Smooth muscle cell (in vitro differentiated cells): ENCODE data around the gene CHMP5. TPM values are rescaled to one million over a fixed set of nuclear protein-coding genes. Genes with fewer than 3 reads are reported as not detected.
"Not testable (repeated sequence)": the region's sequence is repeated elsewhere in the genome, so short reads cannot be mapped to it uniquely, and the experiment has no call there.

Experiments used
- DNase-seq: peaks from one replicate; lab custom pipeline; 2025; ENCODE audit not compliant: unreplicated experiment; lab: John Stamatoyannopoulos, UW
- H2AFZ ChIP-seq: fragments of 200-600 bp; sonication (generic); 2 replicates; pipeline ENCODE4 v1.6.0; 2016; ENCODE audit warnings: antibody characterized with exemption, low read depth, mild to moderate bottlenecking
- H3F3A ChIP-seq: fragments of 200-600 bp; sonication (generic); 2 replicates; pipeline ENCODE4 v1.6.0; 2017; ENCODE audit warnings: antibody characterized with exemption, low read depth
- H3K27ac ChIP-seq: fragments of 200-600 bp; sonication (generic); 2 replicates; pipeline ENCODE4 v1.5.1; 2016; ENCODE audit warnings: low read depth, mild to moderate bottlenecking
- H3K27me3 ChIP-seq: fragments of 200-600 bp; sonication (generic); 2 replicates; pipeline ENCODE4 v1.6.1; 2016; ENCODE audit warnings: low read depth, mild to moderate bottlenecking
- H3K36me3 ChIP-seq: fragments of 200-600 bp; sonication (generic); 2 replicates; pipeline ENCODE4 v1.5.1; 2016; ENCODE audit warnings: low read depth
- H3K4me1 ChIP-seq: fragments of 200-600 bp; sonication (generic); 2 replicates; pipeline ENCODE4 v1.5.1; 2016; ENCODE audit warnings: low read depth
- H3K4me2 ChIP-seq: fragments of 200-600 bp; sonication (generic); 2 replicates; pipeline ENCODE4 v1.6.0; 2016; ENCODE audit warnings: mild to moderate bottlenecking
- H3K4me3 ChIP-seq: fragments of 200-600 bp; sonication (generic); 2 replicates; pipeline ENCODE4 v1.5.1; 2016; ENCODE audit warnings: mild to moderate bottlenecking
- H3K79me2 ChIP-seq: fragments of 200-600 bp; sonication (generic); 2 replicates; pipeline ENCODE4 v1.6.0; 2016; ENCODE audit warnings: low read depth, mild to moderate bottlenecking
- H3K9ac ChIP-seq: fragments of 200-600 bp; sonication (generic); 2 replicates; pipeline ENCODE4 v1.6.0; 2016; ENCODE audit warnings: low read depth
- H3K9me3 ChIP-seq: fragments of 200-600 bp; sonication (generic); replicated peaks from 2 replicates; pipeline ENCODE4 v1.5.1; 2016; ENCODE audit warnings: low read depth
- H4K20me1 ChIP-seq: fragments of 200-600 bp; sonication (generic); 2 replicates; pipeline ENCODE4 v1.6.0; 2016; ENCODE audit warnings: low read depth
- WGBS: methylation state at CpG from one replicate; pipeline ENCODE4 v1.1.7; 2016; ENCODE audit warnings: low lambda C conversion rate; 5-methylcytosine and 5-hydroxymethylcytosine counted together
- polyA plus RNA-seq: library from polyadenylated mRNA; unstranded; fragments of >200 nt; fragmentation: Nextera tagmentation; extraction: Ambion mirVana; gene quantifications from 2 replicates; pipeline ENCODE4 v1.2.1, GENCODE V29; 2016
- total RNA-seq: library from RNA; depleted of rRNA; stranded (reverse); fragments of >200 nt; gene quantifications from 2 replicates; pipeline ENCODE4 v1.2.3, GENCODE V29; 2014
- TF ChIP-seq, protein P1 (sequence below): fragments of 200-600 bp; sonication (generic); IDR thresholded peaks from 2 replicates; pipeline ENCODE4 v1.5.1; 2017; ENCODE audit warnings: borderline replicate concordance, mild to moderate bottlenecking, antibody characterized with exemption; ENCODE audit not compliant: insufficient read depth, poor library complexity, severe bottlenecking

Gene CHMP5
- total and polyA plus RNA-seq, 2 experiments from 2014 or later: 99.3 to 112 TPM

DNA sequence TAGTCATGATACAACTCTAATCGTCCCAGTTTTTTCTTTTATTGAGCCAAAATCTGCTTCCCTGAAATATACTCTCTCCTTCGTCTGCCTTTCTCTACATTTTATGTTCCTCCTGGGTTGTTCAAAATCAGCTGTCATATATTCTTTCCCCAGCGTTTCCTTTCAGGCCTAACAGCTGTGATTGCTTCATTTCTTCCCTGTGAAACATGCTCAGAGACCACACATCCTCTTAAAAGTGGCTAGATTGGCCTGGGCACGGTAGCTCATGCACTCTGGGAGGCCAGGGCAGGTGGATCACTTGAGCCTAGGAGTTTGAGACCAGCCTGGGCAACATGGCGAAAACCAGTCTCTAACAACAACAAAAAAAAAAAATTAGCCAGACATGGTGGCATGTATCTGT lies 50.5 kb downstream of the CHMP5 start:
- no peak overlapping the region for H3K4me3 ChIP-seq
- H3K79me2 ChIP-seq: no peaks in the 10 kb centered on the region
- peak overlapping the region; percentile 25 for H3K27ac ChIP-seq
- no peak for DNase-seq
- WGBS: 90% methylated on average over 5 of the region's 5 CpGs
- peaks cover 44% of the 10 kb centered on the region for H3K36me3 ChIP-seq
- H3K4me1 ChIP-seq: no peaks in the 10 kb centered on the region
- no peaks in the 10 kb centered on the region for H3K27me3 ChIP-seq
- H4K20me1 ChIP-seq: peaks cover 6% of the 10 kb centered on the region
- peaks cover 5% of the 10 kb centered on the region for H3F3A ChIP-seq
- H3K9ac ChIP-seq: no peak overlapping the region
- TF ChIP-seq, protein P1, sequence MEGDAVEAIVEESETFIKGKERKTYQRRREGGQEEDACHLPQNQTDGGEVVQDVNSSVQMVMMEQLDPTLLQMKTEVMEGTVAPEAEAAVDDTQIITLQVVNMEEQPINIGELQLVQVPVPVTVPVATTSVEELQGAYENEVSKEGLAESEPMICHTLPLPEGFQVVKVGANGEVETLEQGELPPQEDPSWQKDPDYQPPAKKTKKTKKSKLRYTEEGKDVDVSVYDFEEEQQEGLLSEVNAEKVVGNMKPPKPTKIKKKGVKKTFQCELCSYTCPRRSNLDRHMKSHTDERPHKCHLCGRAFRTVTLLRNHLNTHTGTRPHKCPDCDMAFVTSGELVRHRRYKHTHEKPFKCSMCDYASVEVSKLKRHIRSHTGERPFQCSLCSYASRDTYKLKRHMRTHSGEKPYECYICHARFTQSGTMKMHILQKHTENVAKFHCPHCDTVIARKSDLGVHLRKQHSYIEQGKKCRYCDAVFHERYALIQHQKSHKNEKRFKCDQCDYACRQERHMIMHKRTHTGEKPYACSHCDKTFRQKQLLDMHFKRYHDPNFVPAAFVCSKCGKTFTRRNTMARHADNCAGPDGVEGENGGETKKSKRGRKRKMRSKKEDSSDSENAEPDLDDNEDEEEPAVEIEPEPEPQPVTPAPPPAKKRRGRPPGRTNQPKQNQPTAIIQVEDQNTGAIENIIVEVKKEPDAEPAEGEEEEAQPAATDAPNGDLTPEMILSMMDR: no peak
- H3K9me3 ChIP-seq: no peaks in the 10 kb centered on the region
- H3K4me2 ChIP-seq: no peak overlapping the region
- H2AFZ ChIP-seq: no peak overlapping the region

DNA sequence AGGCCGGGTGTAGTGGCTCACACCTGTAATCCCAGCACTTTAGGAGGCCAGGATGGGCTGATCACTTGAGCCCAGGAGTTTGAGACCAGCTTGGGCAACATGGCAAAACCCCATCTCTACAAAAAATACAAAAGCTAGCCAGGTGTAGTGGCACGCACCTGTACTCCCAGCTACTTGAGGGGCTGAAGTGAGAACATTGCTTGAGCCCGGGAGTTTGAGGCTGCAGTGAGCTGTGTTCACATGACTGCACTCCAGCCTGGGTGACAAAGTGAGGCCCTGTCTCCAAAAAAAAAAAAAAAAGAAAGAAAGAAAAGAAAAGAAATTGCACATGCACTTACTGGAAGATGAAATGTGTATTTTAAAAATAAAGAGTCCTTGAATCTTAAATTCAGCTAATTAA lies 52.3 kb downstream of the CHMP5 start:
- not testable (repeated sequence) for DNase-seq, H3K9ac ChIP-seq, H3K4me2 ChIP-seq, H3K9me3 ChIP-seq, H2AFZ ChIP-seq, H3K4me3 ChIP-seq, H3K4me1 ChIP-seq, H4K20me1 ChIP-seq, H3K79me2 ChIP-seq, H3K27me3 ChIP-seq
- peaks cover 27% of the 10 kb centered on the region for H3K36me3 ChIP-seq
- H3F3A ChIP-seq: peaks cover 17% of the 10 kb centered on the region
- 100% methylated on average over 3 of the region's 3 CpGs for WGBS
- peak overlapping the region; percentile 33 for H3K27ac ChIP-seq

DNA sequence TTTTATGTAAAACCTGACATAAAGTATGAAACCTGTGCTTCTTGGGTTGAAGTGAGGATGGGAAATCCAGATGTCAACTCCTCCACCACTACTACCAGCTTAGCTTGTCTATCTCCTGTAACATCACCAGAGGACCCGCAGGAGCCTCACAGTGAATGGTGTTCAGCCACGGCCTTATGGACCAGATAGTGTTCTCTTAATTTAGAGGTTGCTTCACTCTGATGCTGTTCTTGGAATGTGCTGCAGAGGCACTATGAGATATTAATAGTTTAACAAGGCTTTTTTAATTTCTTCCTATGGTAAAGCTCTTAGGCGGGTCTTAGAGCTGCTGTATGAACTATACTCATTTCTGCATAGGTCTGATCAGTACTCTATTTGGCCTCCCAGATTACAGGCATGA lies 53.4 kb downstream of the CHMP5 start:
- TF ChIP-seq, protein P1: no peak
- Histone ChIP-seq H4K20me1 (no peaks in the 10 kb centered on the region), H3K9ac (no peak overlapping the region), H3K27ac (peak overlapping the region; percentile 99), H3K27me3 (no peaks in the 10 kb centered on the region), H3K9me3 (no peaks in the 10 kb centered on the region), H3K79me2 (no peaks in the 10 kb centered on the region), H3K4me1 (peaks cover 5% of the 10 kb centered on the region), H2AFZ (no peak overlapping the region), H3K36me3 (peaks cover 27% of the 10 kb centered on the region), H3K4me2 (peak overlapping the region; percentile 39), H3K4me3 (no peak overlapping the region), H3F3A (peaks cover 19% of the 10 kb centered on the region)
- no peak for DNase-seq
- WGBS: 54% methylated on average over 3 of the region's 3 CpGs

DNA sequence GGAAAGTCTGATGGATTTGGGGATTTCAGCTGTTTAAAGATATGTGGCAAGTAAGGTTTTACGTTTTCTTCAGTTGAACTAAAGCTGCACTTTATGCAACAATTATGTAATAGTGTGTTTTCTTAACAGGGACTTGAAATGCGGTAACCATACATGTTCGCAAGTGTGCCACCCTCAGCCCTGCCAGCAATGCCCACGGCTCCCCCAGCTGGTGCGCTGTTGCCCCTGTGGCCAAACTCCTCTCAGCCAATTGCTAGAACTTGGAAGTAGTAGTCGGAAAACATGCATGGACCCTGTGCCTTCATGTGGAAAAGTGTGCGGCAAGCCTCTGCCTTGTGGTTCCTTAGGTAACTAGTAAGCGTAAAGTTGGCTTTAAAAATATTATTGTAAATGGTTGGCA lies 53.9 kb downstream of the CHMP5 start:
- TF ChIP-seq, protein P1: no peak
- H3K27ac ChIP-seq: peak overlapping the region; percentile 99
- H2AFZ ChIP-seq: no peak overlapping the region
- H3K4me1 ChIP-seq: peaks cover 5% of the 10 kb centered on the region
- H3K9me3 ChIP-seq: no peaks in the 10 kb centered on the region
- no peak for DNase-seq
- peaks cover 19% of the 10 kb centered on the region for H3F3A ChIP-seq
- no peaks in the 10 kb centered on the region for H4K20me1 ChIP-seq
- H3K79me2 ChIP-seq: no peaks in the 10 kb centered on the region
- no peaks in the 10 kb centered on the region for H3K27me3 ChIP-seq
- peaks cover 23% of the 10 kb centered on the region for H3K36me3 ChIP-seq
- 91% methylated on average over 8 of the region's 8 CpGs for WGBS
- H3K4me3 ChIP-seq: no peak overlapping the region
- H3K9ac ChIP-seq: no peak overlapping the region
- no peak overlapping the region for H3K4me2 ChIP-seq
